Testis (tissue), 2 donors: Measurements from ENCODE around the gene CBR3.

Experiments
- POLR2A ChIP-seq: fragments of 450-650 bp; IDR thresholded peaks from one replicate; pipeline ENCODE4 v1.6.1; 2017; ENCODE audit warnings: antibody characterized with exemption, mild to moderate bottlenecking, moderate library complexity
- TF ChIP-seq, protein P1 (sequence below), 3 experiments: fragments of 450-650 bp in 2 of 3; fragments of 200-600 bp in 1 of 3; sonication (generic) in 1 of 3; IDR thresholded peaks; one replicate each; pipeline ENCODE4 v1.5.1; 2016 to 2019; ENCODE audit warnings: antibody characterized with exemption in 3 of 3, mild to moderate bottlenecking in 2 of 3, moderate library complexity in 1 of 3

- TF ChIP-seq, protein P1, sequence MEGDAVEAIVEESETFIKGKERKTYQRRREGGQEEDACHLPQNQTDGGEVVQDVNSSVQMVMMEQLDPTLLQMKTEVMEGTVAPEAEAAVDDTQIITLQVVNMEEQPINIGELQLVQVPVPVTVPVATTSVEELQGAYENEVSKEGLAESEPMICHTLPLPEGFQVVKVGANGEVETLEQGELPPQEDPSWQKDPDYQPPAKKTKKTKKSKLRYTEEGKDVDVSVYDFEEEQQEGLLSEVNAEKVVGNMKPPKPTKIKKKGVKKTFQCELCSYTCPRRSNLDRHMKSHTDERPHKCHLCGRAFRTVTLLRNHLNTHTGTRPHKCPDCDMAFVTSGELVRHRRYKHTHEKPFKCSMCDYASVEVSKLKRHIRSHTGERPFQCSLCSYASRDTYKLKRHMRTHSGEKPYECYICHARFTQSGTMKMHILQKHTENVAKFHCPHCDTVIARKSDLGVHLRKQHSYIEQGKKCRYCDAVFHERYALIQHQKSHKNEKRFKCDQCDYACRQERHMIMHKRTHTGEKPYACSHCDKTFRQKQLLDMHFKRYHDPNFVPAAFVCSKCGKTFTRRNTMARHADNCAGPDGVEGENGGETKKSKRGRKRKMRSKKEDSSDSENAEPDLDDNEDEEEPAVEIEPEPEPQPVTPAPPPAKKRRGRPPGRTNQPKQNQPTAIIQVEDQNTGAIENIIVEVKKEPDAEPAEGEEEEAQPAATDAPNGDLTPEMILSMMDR (IDR thresholded peaks at IDR 0.05), result no peak
- TF ChIP-seq POLR2A, result no peak
These were observed 55.9 kb downstream of the CBR3 start for GRCh38 chr21:36190736-36191135.
